Measurements from ENCODE around the gene C14orf119. TPM values are rescaled to one million over a fixed set of nuclear protein-coding genes. Genes with fewer than 3 reads are reported as not detected.

The C14orf119 gene
- total RNA-seq, 3 donors from 2014 or later, result 34.6 to 39.9 (median 36.9) TPM

DNA sequence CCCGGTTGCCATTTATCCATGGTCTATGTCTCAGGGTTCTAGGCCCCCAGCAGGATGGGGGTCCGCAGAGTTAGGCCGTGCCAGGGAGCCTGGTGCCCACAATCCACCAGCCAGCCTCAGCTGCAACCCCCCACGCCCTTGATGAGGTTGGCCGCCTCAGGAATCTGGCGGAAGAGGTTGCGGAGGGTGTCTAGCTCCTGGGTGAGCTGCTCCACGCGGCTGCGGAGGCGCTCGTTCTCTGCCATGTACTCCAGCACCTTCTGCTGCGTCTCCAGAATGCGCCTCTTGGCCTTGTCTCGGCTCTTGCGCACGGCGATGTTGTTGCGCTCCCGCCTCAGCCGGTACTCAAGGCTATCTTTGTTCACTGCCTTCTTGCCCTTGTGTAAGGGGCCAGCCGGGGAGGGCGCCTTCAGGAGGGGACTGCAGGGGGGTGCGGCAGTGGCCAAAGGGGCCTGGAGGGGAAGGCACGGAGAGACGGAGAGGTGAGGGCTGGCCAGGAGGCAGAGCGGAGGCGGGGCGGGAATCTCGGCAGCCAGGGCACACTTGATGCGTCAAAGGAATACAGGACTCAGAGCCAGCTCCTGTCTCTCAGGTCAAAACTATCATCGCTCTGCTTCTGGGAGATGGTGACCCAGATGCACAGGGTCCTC lies 22.2 kb downstream of the C14orf119 start:
- DNase-seq, result no peak
- H3K36me3 Mint-ChIP-seq (ENCODE audit: insufficient read depth), result no peaks in the 10 kb centered on the region
- H3K4me1 Mint-ChIP-seq (ENCODE audit: low read depth), result peaks cover 35% of the 10 kb centered on the region
- H3K9me3 Mint-ChIP-seq, result no peaks in the 10 kb centered on the region
- peaks cover 3% of the 10 kb centered on the region for H3K27me3 Mint-ChIP-seq (ENCODE audit: low read depth)
- no peak overlapping the region for H3K4me3 Mint-ChIP-seq
- no peak for ATAC-seq

DNA sequence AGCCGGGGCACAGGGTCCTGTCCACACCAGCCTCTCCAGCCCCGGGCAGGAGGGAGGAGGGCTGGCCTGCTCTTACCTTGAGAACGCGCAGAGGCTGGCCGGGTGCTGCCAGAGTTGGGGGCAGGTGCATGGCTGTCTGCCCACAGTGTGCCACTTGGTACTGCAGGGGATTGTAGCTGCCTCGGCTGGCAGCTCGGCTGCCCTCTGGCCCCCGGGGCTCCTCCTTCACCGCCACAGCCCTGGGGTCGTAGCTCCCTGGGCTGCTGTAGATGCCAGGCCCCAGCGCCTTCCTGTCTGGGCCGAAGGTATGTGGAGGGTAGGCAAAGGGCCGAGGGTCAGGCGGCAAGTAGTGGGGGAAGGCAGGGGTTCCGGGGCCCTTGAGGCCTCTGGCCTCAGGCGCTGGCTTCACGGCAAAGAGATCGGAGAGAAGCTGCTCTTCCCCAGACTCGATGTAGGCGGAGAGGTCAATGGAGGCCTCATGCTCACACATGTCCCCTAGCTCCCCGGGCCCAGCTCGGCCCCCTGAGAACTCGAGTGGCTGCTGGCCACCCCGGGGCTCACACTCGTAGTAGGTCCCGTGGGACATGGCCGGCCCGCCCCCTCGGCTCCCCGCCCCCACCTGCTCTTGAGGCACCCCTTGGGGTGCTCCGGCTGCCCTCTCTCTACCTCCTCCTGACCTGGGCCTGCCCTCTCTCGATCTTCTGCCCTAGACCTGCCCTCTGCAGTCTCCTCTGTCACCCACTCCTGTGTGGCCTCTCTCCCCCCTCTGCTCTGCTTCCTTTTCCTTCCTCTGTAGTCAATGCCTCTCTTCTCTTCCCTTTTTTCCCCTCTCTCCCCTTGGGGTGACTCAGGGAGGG lies 23.4 kb downstream of the C14orf119 start, which contains the start of gene CEBPE:
Gene CEBPE, minus strand, starts transcription at position 750 of the 857 bp plus-strand sequence. Its CDS starts 164 bp downstream, at position 586.
- no peaks in the 10 kb centered on the region for H3K36me3 Mint-ChIP-seq (ENCODE audit: insufficient read depth)
- H3K27me3 Mint-ChIP-seq (ENCODE audit: low read depth), result peaks cover 3% of the 10 kb centered on the region
- no peaks in the 10 kb centered on the region for H3K9me3 Mint-ChIP-seq
- no peak for DNase-seq
- H3K4me3 Mint-ChIP-seq, result peak within 1 kb of the TSS; percentile 32
- peaks cover 35% of the 10 kb centered on the region for H3K4me1 Mint-ChIP-seq (ENCODE audit: low read depth)
- no peak for ATAC-seq

DNA sequence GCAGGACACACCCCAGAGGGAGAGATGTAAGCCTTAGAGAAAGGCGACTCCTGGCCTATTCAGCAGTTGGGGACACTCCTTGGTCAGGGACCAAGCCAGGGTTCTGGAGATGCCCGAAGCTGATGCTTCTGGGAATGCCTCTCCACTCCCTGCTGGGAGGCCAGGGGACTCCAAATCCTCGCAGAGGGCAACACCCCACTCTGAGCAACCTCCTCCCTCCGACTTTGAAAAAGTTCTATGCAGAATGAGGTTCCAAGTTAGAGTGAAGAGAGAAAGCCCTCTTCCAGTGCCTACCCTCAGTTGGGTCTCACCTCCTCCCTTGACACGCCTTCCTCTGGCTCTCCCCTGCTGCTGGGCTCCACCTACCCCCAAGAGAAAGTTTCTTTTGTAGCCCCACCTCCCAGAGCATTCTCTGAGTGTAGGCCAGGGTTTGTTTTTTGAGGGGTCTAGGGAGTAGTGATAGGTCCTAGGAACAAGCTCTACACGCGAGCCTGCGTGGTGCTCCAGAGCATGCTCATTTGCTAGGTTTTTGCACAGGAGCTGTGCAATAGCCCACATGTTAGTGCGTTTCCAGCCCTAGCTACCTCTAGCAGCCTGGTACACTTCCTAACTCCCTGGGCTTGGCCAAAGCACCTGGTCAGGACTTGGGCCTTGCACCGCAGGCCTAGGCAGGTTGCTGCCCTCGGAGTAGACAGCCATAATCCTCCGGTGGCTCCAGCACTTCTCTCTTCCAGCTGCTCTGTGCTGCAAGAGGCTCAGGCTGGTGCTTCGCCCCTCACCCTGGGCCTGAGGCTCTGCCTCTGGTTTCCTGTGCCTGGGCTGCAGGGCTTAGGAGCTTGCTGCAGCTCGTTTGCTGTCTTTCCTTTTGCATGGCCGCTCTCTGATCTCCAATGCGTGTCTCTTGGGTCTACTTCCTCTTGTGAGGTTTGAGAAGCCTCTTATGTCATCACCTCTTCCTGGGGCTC lies 24.3 kb downstream of the C14orf119 start:
- peak; percentile 51 to 52 for ATAC-seq
- peak overlapping the region; percentile 32 for H3K4me3 Mint-ChIP-seq
- no peaks in the 10 kb centered on the region for H3K9me3 Mint-ChIP-seq

DNA sequence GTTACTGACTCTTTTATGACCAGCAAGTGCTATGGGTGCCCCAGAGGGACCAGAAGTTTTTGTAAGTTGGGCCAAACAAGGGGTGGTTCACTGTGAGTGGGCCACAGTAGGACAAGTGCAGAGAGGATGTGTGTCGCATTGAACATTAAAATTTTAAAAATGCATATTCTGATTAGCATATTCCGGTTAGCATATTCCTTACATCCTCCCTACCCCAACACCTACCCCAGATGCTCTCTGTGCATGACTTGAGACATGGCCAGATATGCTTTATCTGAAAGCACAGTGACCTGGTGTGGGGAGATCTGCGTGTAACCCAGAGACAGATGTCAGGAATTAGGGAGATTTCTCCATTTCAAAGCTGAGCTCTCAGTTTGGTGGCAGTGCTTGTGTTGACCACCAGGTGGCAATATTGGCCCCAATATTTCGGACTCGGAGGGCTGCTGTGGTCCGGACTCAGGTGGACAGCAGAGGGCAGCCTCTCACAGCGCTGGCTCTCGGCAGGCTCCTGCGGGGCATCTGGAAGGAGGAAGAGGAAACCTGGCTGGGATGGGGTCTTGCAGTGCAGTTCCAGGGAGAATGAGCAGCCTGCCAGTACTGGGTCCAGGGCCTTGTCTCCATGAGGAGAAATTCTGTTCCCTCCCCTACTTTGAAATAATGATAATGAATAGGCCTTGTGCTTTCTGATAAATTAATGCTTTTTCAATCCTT lies 25.4 kb downstream of the C14orf119 start:
- H3K9me3 Mint-ChIP-seq, result no peaks in the 10 kb centered on the region
- H3K4me1 Mint-ChIP-seq (ENCODE audit: low read depth), result peaks cover 35% of the 10 kb centered on the region
- no peaks in the 10 kb centered on the region for H3K36me3 Mint-ChIP-seq (ENCODE audit: insufficient read depth)
- peak overlapping the region; percentile 47 for H3K4me3 Mint-ChIP-seq
- ATAC-seq, result peak; percentile 80 to 81
- DNase-seq, result peak; percentile 70
- no peaks in the 10 kb centered on the region for H3K27me3 Mint-ChIP-seq (ENCODE audit: low read depth)

More for the DNA sequence above, 24.3 kb downstream of the C14orf119 start:
- DNase-seq, result no peak
- Mint-ChIP-seq H3K4me1 (ENCODE audit: low read depth) (peaks cover 35% of the 10 kb centered on the region), H3K27me3 (ENCODE audit: low read depth) (no peaks in the 10 kb centered on the region), H3K36me3 (ENCODE audit: insufficient read depth) (no peaks in the 10 kb centered on the region)

DNA sequence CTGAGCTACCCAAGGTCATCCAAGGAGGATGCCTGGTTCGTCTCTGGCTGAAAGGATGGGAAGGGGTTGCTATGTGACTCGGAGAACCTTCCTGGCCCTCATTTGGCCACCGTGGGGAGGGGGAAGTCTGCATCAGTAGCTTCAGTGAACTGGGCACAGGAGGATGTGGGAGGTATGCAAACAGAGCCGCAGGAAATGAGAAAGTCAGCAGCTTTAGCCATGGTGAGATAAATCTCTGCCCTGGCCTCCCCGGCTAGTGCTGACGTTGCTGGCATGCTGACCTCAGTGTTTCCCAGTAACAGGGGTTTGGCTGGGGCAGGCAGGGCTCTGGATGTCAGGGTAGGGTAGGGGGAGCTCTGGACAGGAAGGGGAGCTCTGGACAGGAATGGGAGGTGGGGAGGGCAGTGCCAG lies 26.1 kb downstream of the C14orf119 start:
- Mint-ChIP-seq H3K4me1 (ENCODE audit: low read depth) (peaks cover 35% of the 10 kb centered on the region), H3K36me3 (ENCODE audit: insufficient read depth) (no peaks in the 10 kb centered on the region), H3K9me3 (no peaks in the 10 kb centered on the region), H3K4me3 (no peak overlapping the region), H3K27me3 (ENCODE audit: low read depth) (no peaks in the 10 kb centered on the region)
- DNase-seq (no peak), ATAC-seq (no peak)

DNA sequence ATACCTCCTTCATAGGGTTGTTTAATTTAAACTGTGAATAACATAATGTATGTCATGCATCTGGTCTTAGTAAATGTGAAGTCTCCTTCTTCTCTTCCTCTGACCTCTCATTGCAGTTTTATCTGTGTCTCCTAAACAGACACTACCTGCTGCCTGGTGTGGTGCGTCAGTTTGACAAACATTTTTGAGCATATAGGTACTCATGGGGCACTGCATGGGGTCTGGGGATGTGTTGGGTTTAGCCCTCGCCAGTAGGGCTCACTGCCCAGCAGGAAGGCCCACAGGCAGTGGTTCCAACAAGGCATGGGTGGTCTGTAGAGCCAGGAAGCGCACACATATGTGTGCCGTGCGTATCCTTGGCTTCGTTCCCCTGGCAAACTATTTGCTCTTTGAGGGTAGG lies 26.8 kb downstream of the C14orf119 start:
- peaks cover 35% of the 10 kb centered on the region for H3K4me1 Mint-ChIP-seq (ENCODE audit: low read depth)
- no peak overlapping the region for H3K4me3 Mint-ChIP-seq
- H3K9me3 Mint-ChIP-seq, result no peaks in the 10 kb centered on the region
- DNase-seq, result no peak
- no peaks in the 10 kb centered on the region for H3K27me3 Mint-ChIP-seq (ENCODE audit: low read depth)
- H3K36me3 Mint-ChIP-seq (ENCODE audit: insufficient read depth), result no peaks in the 10 kb centered on the region
- no peak for ATAC-seq

DNA sequence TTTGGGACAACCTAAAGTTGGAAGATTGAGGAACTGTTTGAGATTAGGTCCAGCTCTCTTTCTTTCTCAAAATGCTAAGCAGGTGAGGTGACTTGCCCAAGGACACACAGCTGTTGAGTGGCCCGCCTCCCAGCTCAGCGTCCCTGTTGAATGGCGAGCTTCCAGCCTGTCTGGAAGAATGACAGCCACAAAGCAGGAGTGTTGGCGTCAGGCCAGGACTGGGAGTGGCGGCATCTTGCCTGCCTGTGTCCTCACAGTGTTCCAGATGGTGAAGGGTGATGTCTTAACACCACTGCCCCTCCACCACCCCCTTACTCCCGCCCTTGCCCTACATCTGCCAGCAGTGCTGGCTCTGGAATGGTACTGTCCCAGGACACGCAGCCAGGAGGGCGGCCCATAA lies 28.1 kb downstream of the C14orf119 start:
- H3K4me3 Mint-ChIP-seq, result no peak overlapping the region
- ATAC-seq (no peak), DNase-seq (no peak)
- peaks cover 30% of the 10 kb centered on the region for H3K4me1 Mint-ChIP-seq (ENCODE audit: low read depth)
- H3K36me3 Mint-ChIP-seq (ENCODE audit: insufficient read depth), result no peaks in the 10 kb centered on the region
- H3K9me3 Mint-ChIP-seq, result no peaks in the 10 kb centered on the region
- no peaks in the 10 kb centered on the region for H3K27me3 Mint-ChIP-seq (ENCODE audit: low read depth)

DNA sequence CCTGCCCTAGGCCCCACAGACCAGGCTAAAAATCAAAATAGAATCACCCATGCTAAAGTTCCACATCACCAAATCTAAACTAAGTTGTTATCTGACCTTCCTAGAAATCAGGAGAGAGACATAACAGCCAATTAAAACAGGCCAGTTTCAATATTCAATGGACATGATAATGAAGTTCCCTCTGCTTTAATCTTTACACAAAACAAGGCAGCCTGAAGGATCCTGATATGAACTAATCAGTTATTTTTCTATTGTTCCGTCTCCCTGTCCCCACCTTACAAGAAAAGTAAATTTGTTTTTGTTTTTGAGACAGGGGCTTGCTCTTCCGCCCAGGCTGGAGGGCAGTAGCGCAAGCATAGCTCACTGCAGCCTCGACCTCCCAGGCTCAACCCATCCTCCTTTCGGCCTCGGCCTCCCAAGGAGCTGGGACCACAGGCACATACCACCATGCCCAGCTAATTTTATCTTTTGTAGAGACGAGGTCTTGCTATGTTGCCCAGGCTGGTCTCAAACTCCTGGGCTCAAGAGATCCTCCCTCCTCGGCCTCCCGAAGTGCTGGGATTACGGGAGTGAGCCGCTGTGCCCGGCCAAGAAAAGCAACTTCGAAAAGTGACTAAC lies 29.1 kb downstream of the C14orf119 start:
- DNase-seq (no peak), ATAC-seq (no peak)
- Mint-ChIP-seq H3K27me3 (ENCODE audit: low read depth) (no peaks in the 10 kb centered on the region), H3K9me3 (no peaks in the 10 kb centered on the region), H3K36me3 (ENCODE audit: insufficient read depth) (no peaks in the 10 kb centered on the region), H3K4me1 (ENCODE audit: low read depth) (peaks cover 25% of the 10 kb centered on the region), H3K4me3 (no peak overlapping the region)

DNA sequence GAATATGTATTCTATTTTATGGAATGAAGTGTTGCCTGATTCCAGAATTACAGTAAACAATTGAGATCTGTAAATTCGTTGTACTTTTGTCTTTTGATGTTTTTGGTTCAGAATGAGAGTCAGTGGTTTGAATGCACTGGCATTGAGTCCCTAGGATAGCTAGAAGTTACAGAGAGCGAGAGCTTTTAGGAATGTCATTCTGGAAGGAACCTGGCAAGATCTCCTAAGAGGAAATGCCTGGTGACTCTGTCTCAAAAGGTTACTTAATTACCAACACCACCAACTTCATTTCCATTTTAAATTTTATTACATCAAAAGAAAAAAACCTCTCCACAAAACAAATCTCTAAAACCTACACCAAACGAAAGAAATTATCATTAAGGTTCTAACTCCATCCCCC lies 29.7 kb downstream of the C14orf119 start:
- Mint-ChIP-seq H3K4me1 (ENCODE audit: low read depth) (peaks cover 19% of the 10 kb centered on the region), H3K4me3 (no peak overlapping the region), H3K27me3 (ENCODE audit: low read depth) (no peaks in the 10 kb centered on the region), H3K36me3 (ENCODE audit: insufficient read depth) (no peaks in the 10 kb centered on the region), H3K9me3 (no peaks in the 10 kb centered on the region)
- ATAC-seq, result no peak
- no peak for DNase-seq

DNA sequence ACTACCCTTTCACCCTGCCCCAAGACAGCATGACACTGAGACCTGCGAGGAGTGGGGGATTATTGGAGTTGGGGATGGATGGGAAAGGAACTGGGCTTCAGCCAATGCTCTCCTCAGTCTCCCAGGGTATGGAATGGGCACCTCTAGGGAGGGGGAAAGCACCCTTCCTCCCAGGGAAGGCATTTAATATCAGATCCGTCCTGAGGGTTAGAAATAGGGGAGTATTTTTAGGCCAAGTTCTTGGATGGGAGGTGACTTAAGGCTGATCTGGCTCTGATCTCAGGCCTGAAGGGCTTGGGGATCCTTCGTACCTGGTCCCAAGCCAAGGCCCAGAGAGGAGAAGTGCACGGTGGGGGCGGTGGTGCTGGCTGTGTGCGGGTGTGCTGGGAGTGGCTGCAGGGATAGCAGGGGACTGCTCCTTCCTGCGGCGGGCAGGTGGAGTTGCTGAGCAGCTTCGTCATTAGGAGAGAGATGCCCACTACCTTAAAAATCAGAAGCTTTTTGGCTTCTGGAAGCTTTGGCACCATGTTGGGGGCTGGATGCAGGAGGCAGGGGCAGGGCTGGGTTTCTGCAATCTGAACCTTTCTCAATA lies 30.7 kb downstream of the C14orf119 start:
- Mint-ChIP-seq H3K9me3 (no peaks in the 10 kb centered on the region), H3K4me1 (ENCODE audit: low read depth) (peaks cover 9% of the 10 kb centered on the region), H3K36me3 (ENCODE audit: insufficient read depth) (no peaks in the 10 kb centered on the region)

DNA sequence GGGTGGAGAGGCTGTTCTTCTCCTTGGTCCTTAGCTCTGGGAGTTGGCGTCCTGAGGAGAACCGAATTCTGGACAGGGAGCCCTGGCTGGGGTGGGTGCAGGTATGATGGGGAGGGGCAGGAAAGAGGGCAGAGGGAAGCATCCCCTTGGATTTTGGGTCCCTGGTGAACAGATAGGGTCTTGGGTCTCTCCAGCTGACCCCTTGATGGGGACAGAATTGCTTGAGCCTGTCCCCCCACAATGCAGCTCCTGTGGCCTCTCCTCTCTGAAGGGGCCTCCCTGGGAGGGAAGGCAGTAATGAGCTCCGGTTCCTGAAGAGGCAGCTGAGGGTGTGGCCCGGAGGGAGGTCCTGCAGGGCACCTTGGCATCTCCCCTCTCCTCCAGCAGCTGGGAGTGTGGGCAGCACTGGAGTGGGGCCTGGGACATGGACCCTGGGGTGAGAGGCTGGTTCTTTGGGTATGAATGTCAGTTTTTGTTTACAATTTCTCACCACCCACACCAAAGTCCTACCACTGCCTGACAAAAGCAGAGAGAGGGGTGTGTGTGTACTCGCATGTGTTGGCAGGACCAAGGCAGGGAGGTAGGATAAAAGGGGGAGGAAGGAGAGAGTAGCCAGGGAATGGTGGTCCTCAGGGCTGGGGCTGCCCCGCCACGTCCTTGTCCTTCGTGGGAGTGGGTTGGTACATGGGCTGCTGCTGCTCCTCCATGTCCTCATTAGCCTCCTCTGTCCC lies 31.4 kb downstream of the C14orf119 start:
- no peak for DNase-seq
- Mint-ChIP-seq H3K36me3 (ENCODE audit: insufficient read depth) (no peaks in the 10 kb centered on the region), H3K4me1 (ENCODE audit: low read depth) (peaks cover 3% of the 10 kb centered on the region)

More for the DNA sequence above, 30.7 kb downstream of the C14orf119 start:
- H3K27me3 Mint-ChIP-seq (ENCODE audit: low read depth), result no peaks in the 10 kb centered on the region
- H3K4me3 Mint-ChIP-seq, result no peak overlapping the region
- DNase-seq (no peak), ATAC-seq (no peak)

DNA sequence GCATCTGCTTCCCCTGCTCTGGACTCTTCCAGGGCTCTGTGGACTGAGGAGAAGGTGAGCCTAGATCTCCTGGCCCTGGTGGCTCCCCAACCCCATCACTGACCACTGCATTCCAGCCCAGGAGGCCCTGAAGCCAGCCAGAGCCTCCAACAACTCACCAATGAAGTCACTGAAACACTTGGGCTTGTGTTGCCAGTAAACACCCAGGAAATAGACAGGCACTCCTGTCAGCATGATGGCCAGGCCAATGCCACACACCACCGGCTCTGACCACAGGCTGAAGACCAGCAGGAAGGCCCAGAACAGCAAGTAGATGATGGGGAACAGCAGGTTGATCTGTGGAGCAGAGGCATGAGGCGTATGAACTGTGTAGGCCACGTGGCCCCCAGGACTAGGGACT lies 32.6 kb downstream of the C14orf119 start:
- no peak overlapping the region for H3K4me3 Mint-ChIP-seq
- no peaks in the 10 kb centered on the region for H3K9me3 Mint-ChIP-seq
- H3K36me3 Mint-ChIP-seq (ENCODE audit: insufficient read depth), result no peaks in the 10 kb centered on the region
- H3K4me1 Mint-ChIP-seq (ENCODE audit: low read depth), result peaks cover 3% of the 10 kb centered on the region
- H3K27me3 Mint-ChIP-seq (ENCODE audit: low read depth), result no peaks in the 10 kb centered on the region
- ATAC-seq, result no peak
- DNase-seq, result no peak

More for the DNA sequence above, 31.4 kb downstream of the C14orf119 start:
- no peaks in the 10 kb centered on the region for H3K27me3 Mint-ChIP-seq (ENCODE audit: low read depth)
- H3K9me3 Mint-ChIP-seq, result no peaks in the 10 kb centered on the region
- no peak for ATAC-seq
- H3K4me3 Mint-ChIP-seq, result no peak overlapping the region

All from activated T-cell treated with anti-CD3 and anti-CD28 coated beads, Interleukin-2, amount 50 U/mL, for 4 hours (primary cell).